GM19468 (cell line): ENCODE measurements around the gene SORL1.

Experiments used
- ATAC-seq: cut with Tn5 transposase; IDR thresholded peaks from one replicate; pipeline ENCODE4 v1.9.1; 2021; ENCODE audit warnings: mild to moderate bottlenecking, moderate library complexity, moderate number of reproducible peaks; ENCODE audit not compliant: unreplicated experiment; ENCODE audit errors: extremely low read depth

Gene SORL1

GRCh38 chr11:121449626-121450025 is 2.5 kb upstream of the SORL1 start:
- ATAC-seq = no peak

DNA sequence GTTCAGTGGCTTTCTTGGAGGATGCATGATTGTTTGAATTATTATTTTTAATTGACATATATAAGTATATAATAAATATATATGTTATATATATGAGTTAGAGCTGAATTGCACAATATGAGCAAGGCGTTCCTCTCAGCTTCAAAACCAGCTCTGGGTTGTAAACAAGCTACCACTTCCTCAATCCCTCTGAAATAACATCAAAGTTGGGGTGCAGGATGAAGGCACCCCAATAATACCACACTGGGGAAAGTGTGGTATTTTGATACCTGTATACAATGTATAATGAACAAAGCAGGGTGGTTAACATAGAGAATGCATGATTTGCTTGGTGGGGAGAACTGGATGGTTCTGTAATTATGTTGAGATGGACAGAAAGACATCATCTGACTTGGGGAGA is 1.7 kb upstream of the SORL1 start:
- ATAC-seq = no peak

GRCh38 chr11:121451178-121451985 is 732 bp upstream of the SORL1 start:
- no peak for ATAC-seq

DNA sequence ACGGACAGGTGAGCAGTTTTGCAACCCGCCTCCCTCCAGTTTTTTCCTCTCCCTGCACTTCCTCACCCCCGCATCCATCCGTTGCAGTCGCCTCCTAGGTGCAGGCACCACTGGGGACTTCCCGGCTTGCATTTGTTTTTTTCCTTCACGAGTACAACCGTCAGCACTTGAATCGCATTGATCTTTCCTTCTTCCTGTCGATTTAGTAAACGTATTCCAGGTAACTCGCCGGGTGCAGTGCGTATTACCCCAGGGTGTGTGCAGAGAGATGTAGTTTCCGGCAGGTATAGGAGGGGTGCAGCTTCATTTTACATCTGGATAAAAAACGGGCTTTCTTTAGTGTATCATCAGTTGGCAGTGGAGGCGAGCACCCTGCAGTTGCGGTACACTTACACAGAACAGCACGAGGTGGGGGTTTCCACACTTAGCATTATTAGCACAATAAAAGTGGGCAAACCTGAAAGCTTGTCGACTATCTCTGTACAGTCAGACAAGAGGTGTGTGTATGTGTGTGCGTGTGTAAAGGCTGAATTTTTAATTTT is 566 bp downstream of the SORL1 start, which contains the start of gene SORL1-AS1:
Gene SORL1-AS1 (minus strand): TSS at position 359 of the 542 bp plus-strand sequence.
- ATAC-seq = no peak

GRCh38 chr11:121453589-121454299 is 1.6 kb downstream of the SORL1 start:
- ATAC-seq = no peak

DNA sequence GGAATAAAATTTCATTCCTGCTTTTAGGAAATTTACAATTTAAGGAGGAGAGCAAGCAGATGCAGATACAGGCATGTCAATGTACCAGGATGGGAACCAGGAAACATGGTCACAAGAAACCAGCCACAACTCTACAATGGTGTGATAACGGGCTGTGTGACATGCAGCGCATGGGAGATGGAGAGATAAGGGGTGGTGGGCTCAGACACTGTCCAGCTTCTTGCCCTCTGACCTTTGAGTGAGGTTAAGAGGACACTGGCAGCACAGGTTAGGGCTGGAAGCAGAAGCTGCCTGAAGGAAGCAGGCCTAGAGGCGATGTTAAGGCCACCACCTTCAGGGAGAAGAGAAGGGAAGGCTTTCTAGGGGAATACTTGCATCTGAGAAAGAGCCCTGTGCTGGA is 3.0 kb downstream of the SORL1 start:
- no peak for ATAC-seq

- ATAC-seq = no peak
Measured at GRCh38 chr11:121456151-121456550, 4.0 kb downstream of the SORL1 start.

DNA sequence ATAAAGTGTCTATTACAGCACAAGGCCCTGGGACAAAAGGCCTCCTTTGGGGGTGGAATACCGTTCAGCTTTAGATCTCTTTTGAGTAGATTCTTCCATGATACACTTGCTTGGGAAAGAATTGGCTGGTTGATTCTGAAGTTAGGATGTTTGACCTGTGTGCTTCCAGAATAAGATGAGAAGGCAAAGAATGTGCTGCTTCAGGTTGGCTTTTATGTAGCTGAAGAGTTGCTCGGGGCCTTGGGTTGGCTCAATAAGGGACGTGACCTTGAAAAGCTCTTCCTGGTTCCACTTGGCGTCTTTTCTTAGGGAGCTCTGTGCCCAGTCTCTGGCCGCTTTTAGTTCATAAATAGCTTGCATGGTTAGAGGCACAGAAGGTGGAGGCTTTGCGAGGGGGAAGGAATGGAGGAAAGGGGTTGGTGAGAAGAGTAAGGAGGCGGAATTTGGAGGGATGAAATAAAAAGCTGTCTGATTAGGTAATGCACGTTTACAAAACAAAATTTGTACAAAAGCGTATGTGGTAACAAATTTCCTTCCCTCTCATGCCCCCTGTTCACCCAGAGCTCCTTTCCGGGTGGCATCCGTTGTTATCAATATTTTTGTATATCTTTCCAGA is 4.8 kb downstream of the SORL1 start:
- ATAC-seq = no peak

DNA sequence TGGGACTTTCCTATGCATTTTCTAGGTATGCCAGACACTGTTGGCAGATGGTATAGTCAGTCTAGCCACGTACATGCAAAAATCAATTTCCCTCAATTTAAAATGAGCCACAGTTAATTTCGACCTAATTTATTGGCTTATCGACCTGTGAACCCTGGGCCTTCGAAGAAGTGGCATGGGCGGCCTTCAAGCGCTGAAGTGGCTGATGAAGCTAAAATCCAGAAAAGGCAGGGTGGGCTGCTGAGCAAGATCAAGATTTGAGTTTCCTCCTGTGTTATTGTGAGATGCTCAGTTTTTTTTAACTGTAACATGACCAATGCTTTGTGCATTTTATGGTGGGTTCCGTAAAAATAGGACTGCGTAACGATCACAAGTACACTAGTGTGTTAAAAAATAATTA is 6.4 kb downstream of the SORL1 start:
- ATAC-seq = no peak

DNA sequence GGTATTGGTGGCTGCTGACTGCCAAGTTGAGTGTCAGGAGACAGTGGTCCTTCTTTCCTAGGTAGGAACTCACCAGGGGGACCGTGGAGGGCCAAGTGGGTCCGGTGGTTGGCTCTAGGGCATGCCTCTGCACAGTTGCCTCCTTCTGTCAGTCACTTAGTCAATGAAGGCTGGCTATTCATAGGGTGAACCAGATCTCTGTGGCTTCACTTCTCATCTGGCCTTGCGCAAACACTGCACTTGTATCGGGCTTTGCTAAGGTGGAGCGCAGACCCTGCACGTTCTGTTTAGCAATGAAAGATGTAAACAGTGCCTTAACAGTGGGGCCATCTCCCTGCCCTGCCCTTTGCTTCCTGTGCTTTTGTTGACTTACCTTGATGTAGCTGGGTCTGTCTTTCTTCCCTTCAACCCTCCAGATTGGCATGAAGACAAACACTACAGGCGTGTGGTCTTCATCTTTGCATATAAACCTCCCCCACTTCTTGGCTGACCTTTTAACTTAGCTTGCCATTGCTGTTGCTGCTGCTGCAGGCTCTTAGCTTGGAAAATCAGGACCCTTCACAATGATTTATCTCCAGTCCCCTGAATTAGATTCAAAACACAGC is 7.4 kb downstream of the SORL1 start:
- ATAC-seq = no peak

- ATAC-seq = no peak
Measured at GRCh38 chr11:121460941-121461514, 8.9 kb downstream of the SORL1 start.

DNA sequence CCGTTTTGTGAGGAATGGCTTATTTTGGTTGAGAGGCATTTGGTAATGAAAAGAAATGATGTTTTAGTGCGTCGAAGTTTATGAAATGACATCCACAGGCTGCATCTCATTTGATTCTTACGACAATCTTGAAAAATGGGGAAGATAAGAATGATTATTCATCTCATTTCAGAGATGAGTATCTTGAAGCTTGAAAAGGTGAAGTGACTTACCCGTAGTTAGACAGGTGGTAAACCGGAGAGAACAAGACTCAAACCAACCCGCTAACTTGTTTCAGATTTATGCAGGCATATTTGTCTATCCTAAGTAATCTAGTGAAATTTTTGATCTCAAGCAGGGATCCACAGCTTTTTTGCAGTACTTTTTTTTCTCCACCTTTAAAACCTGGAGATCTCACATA is 9.7 kb downstream of the SORL1 start:
- no peak for ATAC-seq

DNA sequence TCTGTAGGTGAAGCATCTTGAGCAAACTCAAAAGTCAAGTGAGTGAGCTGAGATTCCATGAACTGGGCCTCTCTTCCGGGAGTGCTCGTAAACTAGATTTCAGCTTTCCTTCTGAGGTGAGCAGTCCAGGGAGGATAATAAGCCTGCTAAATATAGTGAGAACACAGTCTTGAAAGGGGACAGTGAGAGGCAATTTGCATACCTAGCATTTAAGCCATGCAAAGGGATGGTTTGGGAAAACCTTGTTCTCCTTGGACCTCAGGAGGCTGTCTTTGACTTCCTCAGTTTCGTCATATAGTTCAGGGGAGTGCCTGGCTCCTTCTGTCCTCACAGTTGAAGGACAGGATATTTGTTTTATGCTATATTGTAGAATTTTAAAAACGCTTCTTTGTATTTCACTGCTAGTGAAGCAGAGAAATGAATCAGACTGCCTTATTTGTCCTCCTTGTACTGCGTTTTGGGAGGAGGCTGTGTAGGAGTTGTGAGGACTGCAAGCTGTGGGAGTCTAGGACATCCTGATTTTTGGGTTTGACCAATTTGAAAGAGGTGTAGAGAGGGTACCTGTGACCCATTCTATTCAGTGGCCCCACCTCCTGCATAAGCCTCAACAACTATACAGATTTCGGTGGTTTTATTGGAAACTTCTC is 11.7 kb downstream of the SORL1 start:
- no peak for ATAC-seq

- ATAC-seq = peak; percentile 26
Measured at GRCh38 chr11:121464352-121464946, 12.3 kb downstream of the SORL1 start.

DNA sequence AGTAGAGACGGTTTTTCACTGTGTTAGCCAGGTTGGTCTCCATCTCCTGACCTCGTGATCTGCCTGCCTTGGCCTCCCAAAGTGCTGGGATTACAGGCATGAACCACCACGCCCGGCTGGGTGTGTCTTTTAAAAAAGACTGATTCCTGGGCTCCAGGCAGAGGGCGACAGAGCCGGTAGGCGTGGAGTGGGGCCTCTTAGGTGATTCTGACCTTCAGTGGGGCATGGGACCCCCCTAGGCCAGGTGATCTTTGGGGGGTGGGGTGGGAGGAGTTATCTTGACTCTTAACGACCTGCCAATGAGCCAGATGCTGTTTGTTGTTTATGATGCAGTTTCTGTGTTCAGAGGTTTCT is 13.6 kb downstream of the SORL1 start:
- ATAC-seq = no peak

GRCh38 chr11:121466063-121466794 is 14.1 kb downstream of the SORL1 start:
- no peak for ATAC-seq

DNA sequence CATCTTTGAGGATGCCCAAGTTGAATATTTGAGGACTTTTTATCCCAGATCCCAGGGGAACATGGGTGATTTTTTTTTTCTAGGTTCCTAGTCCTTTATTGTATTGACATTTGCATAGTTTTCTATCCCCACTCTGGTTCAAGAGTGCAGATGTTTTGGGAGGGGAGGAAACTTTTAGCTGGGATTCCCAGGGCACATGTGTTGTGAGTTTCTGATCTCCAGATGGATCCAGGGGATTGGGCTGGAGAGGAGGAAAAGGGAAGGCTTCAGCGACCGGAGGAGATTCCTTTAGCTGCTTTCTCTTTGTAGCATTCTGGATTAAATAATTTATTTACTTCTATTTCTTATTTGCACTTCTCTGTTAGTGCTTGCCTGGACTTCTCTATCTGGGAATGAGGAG is 15.4 kb downstream of the SORL1 start:
- no peak for ATAC-seq

GRCh38 chr11:121467965-121468364 is 15.9 kb downstream of the SORL1 start:
- peak; percentile 33 for ATAC-seq

DNA sequence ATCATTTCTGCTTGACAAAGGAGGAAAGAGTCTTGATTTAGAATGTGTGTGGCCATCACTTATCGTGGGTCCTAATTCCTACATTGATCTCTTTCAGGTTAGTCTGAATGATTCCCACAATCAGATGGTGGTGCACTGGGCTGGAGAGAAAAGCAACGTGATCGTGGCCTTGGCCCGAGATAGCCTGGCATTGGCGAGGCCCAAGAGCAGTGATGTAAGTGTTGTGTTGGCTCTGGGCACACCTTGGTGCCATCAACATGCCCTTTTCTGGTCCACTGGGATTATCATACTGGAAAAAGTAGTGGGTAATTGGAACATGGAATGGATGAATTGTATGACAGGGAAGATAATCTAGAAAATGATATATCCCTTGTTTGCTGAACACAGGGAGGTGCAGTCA is 17.8 kb downstream of the SORL1 start:
- no peak for ATAC-seq
